Activated naive CD4-positive, alpha-beta T cell (primary cell): ENCODE results near the gene THAP3.

Experiments used
- DNase-seq, 4 experiments: peaks; one replicate each; lab custom pipeline; 2025; lab: John Stamatoyannopoulos, UW

The THAP3 gene

GRCh38 chr1:6612641-6613360 lies 11.9 kb upstream of the THAP3 start:
- DNase-seq: no peak

GRCh38 chr1:6613361-6614018 lies 11.2 kb upstream of the THAP3 start, which contains the start of gene PHF13:
Gene PHF13 (plus strand): TSS chr1:6613731. CDS start chr1:6614067, 336 bp downstream.
- peak; percentile 97 to 99 (median 98) for DNase-seq

- DNase-seq: peak in 2 of 4 experiments; percentile 37 to 48
These were observed 10.4 kb upstream of the THAP3 start for GRCh38 chr1:6614019-6614928.

- DNase-seq: no peak
These were observed 9.5 kb upstream of the THAP3 start for GRCh38 chr1:6614929-6615785.

- no peak for DNase-seq
These were observed 5.6 kb upstream of the THAP3 start for GRCh38 chr1:6619045-6619444.

- DNase-seq: no peak
These were observed 3.0 kb upstream of the THAP3 start for GRCh38 chr1:6621429-6622391.

GRCh38 chr1:6622396-6623152 lies 2.1 kb upstream of the THAP3 start:
- no peak for DNase-seq

GRCh38 chr1:6623269-6623965 lies 1.3 kb upstream of the THAP3 start:
- DNase-seq: no peak

GRCh38 chr1:6625584-6626149 lies 999 bp downstream of the THAP3 start:
- DNase-seq: no peak

- DNase-seq: no peak
These were observed 2.4 kb downstream of the THAP3 start for GRCh38 chr1:6627031-6627430.

- DNase-seq: no peak
These were observed 3.3 kb downstream of the THAP3 start for GRCh38 chr1:6627841-6628545.

- DNase-seq: no peak
These were observed 4.4 kb downstream of the THAP3 start for GRCh38 chr1:6628971-6629479.

GRCh38 chr1:6630027-6630426 lies 5.4 kb downstream of the THAP3 start:
- no peak for DNase-seq

- DNase-seq: no peak
These were observed 6.4 kb downstream of the THAP3 start for GRCh38 chr1:6631058-6631457.

GRCh38 chr1:6632588-6633514 lies 8.2 kb downstream of the THAP3 start:
- no peak for DNase-seq

GRCh38 chr1:6634371-6635052 lies 9.8 kb downstream of the THAP3 start:
- DNase-seq: peak in 3 of 4 experiments; percentile 11 to 31 (median 26)
